ENCODE data around the gene GNB1L. TPM values are rescaled to one million over a fixed set of nuclear protein-coding genes. Genes with fewer than 3 reads are reported as not detected.

Gene GNB1L
- total RNA-seq, 2 donors from 2014 or later, result 5.6 to 12.0 TPM

DNA sequence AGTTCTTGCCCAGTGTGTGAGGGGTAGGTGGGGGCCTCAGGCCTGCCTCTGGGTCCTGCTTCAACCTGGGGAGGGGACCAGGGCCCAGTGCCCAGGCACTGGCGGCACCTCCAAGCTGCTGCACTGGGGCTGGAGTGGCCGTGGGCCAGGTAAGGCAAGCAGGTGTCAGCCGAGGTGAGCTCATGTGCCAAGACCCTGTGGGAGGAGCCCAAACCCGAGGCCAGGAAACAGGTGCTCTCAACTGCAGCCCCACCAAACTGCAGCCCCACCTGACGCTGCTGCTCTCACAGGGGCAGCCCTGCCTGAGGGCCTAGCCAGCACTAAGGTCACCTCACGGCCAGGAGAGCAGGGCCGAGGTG is 18.1 kb upstream of the GNB1L start:
- intact Hi-C loops (cut with DNase I), result no loop called here
- 44% methylated on average over 5 of the region's 7 CpGs for WGBS
- DNase-seq (ENCODE audit: low spot score), result no peak

DNA sequence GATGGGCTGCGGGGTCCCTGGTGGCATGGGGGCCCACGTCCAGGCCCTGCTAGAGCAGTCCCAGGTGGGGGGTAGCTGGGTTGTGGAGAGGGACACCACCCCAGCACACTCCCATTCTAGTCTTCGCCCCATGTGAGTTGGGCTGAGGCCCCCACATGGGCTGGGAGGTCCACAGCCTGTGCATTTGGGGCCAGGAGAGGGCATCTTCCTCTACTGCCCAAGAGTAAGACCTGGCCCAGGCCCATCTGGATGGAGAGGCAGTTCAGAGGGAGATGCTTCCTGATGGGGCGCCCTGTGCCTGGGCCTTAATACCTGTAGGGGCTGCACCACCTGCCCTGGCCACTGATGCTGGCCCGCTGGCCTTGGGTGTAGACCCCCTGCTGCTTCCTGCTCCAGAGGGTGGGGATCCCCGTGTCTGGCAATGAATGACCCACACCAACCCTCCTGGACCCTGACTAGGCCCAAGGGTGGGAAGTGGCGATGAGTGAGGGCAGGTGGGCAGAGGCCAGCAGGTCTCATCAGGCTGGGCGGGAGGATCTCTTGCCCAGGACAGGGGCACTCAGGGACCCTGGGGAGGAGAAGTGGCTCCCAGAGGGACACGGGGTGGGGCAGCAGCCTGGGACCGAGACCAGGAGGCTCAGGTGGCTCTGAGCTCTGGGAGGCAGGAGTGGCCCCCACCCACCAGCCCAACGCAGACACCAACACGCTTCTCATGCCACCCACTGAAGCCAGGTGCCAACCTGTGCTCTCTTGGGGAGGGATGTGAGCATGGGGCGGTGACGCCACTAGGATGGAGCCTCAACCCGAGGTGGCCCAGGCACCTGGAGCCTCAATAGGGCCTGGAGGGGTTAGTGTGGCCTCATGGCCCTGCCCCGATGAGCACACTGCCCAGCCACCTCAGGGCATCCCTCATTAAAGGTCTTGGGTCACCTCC is 17.4 kb upstream of the GNB1L start:
- intact Hi-C loops (cut with DNase I), result no loop called here
- Histone ChIP-seq H3K9me3 (no peaks in the 10 kb centered on the region), H3K36me3 (no peaks in the 10 kb centered on the region), H3K4me1 (replicated peaks) (peaks cover 25% of the 10 kb centered on the region), H3K4me3 (no peak overlapping the region), H3K27ac (no peak overlapping the region), H3K27me3 (replicated peaks; ENCODE audit: insufficient read depth) (no peaks in the 10 kb centered on the region)
- no peak for DNase-seq (ENCODE audit: low spot score)
- WGBS, result 87% methylated on average over 15 of the region's 16 CpGs
- TF ChIP-seq POLR2A (IDR thresholded peaks at IDR 0.05) (no peak), POLR2AphosphoS5 (IDR thresholded peaks at IDR 0.05) (no peak)
- TF ChIP-seq, protein P1, sequence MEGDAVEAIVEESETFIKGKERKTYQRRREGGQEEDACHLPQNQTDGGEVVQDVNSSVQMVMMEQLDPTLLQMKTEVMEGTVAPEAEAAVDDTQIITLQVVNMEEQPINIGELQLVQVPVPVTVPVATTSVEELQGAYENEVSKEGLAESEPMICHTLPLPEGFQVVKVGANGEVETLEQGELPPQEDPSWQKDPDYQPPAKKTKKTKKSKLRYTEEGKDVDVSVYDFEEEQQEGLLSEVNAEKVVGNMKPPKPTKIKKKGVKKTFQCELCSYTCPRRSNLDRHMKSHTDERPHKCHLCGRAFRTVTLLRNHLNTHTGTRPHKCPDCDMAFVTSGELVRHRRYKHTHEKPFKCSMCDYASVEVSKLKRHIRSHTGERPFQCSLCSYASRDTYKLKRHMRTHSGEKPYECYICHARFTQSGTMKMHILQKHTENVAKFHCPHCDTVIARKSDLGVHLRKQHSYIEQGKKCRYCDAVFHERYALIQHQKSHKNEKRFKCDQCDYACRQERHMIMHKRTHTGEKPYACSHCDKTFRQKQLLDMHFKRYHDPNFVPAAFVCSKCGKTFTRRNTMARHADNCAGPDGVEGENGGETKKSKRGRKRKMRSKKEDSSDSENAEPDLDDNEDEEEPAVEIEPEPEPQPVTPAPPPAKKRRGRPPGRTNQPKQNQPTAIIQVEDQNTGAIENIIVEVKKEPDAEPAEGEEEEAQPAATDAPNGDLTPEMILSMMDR (IDR thresholded peaks at IDR 0.05), result no peak

More for the DNA sequence above, 18.1 kb upstream of the GNB1L start:
- H3K4me3 ChIP-seq, result no peak overlapping the region
- H3K36me3 ChIP-seq, result no peaks in the 10 kb centered on the region
- TF ChIP-seq POLR2AphosphoS5 (IDR thresholded peaks at IDR 0.05) (no peak), POLR2A (IDR thresholded peaks at IDR 0.05) (no peak)
- TF ChIP-seq, protein P1 (IDR thresholded peaks at IDR 0.05), result no peak
- peaks cover 25% of the 10 kb centered on the region for H3K4me1 ChIP-seq (replicated peaks)
- no peaks in the 10 kb centered on the region for H3K9me3 ChIP-seq
- H3K27ac ChIP-seq, result no peak overlapping the region
- no peaks in the 10 kb centered on the region for H3K27me3 ChIP-seq (replicated peaks; ENCODE audit: insufficient read depth)

DNA sequence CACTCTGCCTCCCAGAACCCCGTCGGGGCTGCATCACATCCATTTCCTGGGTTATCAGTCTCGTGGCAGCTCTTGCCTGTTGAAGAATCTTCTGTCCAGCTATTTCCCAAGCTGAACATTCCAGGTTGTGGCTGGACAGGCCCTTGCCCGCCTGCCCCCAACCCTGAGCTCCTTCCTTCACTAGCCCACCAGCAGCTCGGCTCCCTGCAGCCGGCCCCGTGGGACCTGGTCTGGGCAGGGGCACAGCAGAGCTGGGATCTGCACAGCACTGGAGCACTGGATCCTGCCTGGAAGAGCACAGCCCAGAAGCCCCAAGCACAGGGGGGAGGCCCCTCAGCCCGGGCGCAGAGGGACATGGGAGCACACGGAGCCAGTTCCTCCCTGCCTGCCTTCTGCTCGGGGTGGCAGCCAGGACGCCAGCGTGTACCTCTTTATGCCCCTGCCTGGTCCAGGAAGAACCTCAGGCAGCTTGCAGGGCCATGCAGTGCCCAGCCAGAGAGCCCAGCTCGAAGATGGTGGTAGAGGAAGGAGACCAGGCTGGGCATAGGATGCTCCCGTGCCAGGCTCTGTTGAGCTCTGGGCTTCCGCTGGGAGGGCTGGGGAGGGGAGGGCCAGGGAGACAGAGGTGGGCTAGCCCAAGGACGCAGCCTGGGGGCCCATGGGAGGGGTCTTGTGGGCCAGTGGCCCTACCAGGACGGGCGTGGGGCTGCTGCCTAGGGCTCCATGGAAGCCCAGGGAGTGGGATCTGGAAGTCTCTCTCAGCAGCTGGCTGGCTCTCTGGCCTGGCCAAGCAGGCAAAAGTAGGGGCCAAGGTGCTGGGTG is 16.6 kb upstream of the GNB1L start:
- intact Hi-C loops (cut with DNase I), result no loop called here

DNA sequence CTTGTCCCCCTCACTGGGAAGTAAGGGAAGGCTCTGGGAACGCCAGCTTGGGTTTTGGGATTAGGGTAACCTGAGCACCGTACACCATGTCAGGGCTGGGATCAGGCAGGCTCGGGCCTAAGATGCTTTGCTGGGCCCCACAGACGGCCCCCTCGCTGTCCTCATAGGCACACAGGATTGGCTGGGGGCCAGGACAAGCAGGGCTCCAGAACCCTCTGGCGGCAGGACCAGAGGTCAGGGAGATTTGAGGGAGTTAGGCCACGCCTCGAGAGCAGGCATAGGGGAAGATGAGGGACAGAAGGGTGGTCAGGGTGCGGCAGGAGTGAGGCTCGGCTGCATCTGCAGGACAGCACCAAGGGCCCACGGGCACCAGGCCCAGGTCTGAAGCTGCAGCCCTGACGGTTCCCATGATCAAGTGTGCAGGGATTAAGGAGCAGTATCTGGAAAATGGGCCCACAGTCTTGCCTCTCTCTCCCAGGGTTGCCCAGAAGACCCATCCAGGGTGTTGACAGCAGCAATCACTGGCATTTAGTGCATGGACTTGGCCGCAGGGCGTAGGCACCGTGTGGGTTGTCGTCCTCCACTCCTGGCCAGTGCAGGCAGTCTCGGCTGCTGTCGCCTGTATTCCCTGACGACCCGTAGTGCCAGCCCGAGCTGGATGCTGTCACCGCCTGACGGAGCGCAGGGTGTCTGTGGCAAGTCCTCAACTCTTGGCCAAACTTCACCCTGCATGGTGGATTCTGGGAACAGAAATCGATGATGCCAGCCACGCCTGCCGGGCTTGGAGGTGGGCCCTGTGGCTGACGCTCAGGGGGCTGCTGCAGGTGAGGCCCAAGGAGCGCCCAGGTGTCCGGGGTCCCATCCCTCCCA is 15.7 kb upstream of the GNB1L start:
- Histone ChIP-seq H3K36me3 (no peaks in the 10 kb centered on the region), H3K27ac (no peak overlapping the region), H3K27me3 (replicated peaks; ENCODE audit: insufficient read depth) (no peaks in the 10 kb centered on the region), H3K9me3 (no peaks in the 10 kb centered on the region), H3K4me3 (no peak overlapping the region), H3K4me1 (replicated peaks) (peaks cover 20% of the 10 kb centered on the region)
- TF ChIP-seq, protein P1 (IDR thresholded peaks at IDR 0.05), result no peak
- no peak for TF ChIP-seq POLR2A (IDR thresholded peaks at IDR 0.05)
- no peak for TF ChIP-seq POLR2AphosphoS5 (IDR thresholded peaks at IDR 0.05)
- no peak for DNase-seq (ENCODE audit: low spot score)
- 83% methylated on average over 21 of the region's 30 CpGs for WGBS
- intact Hi-C loops (cut with DNase I), result no loop called here

More for the DNA sequence above, 16.6 kb upstream of the GNB1L start:
- H3K9me3 ChIP-seq, result no peaks in the 10 kb centered on the region
- no peaks in the 10 kb centered on the region for H3K27me3 ChIP-seq (replicated peaks; ENCODE audit: insufficient read depth)
- H3K27ac ChIP-seq, result no peak overlapping the region
- TF ChIP-seq, protein P1 (IDR thresholded peaks at IDR 0.05), result no peak
- no peak for TF ChIP-seq POLR2A (IDR thresholded peaks at IDR 0.05)
- TF ChIP-seq POLR2AphosphoS5 (IDR thresholded peaks at IDR 0.05), result no peak
- H3K4me3 ChIP-seq, result no peak overlapping the region
- no peaks in the 10 kb centered on the region for H3K36me3 ChIP-seq
- 82% methylated on average over 17 of the region's 19 CpGs for WGBS
- no peak for DNase-seq (ENCODE audit: low spot score)
- peaks cover 25% of the 10 kb centered on the region for H3K4me1 ChIP-seq (replicated peaks)

Measured in prostate gland (tissue), 2 donors.